CD4-positive, CD25-positive, alpha-beta regulatory T cell (primary cell): ENCODE data around the gene CGB2. TPM values are rescaled to one million over a fixed set of nuclear protein-coding genes. Genes with fewer than 3 reads are reported as not detected.
"Not testable (repeated sequence)": the region's sequence is repeated elsewhere in the genome, so short reads cannot be mapped to it uniquely, and the experiment has no call there.

Experiments used
- ATAC-seq, 2 donors: fragments of 150-1000 bp; cut with Tn5 transposase; one replicate each; pipeline ENCODE4 v1.10.0; 2021; ENCODE audit warnings: low read depth in 2 of 2, moderate number of reproducible peaks in 2 of 2, moderate library complexity in 1 of 2
- DNase-seq, 3 donors: peaks; one replicate each; pipeline versions ENCODE4 v3.0.0 to v3.0.0-alpha.2; 2012 to 2022; ENCODE audit warnings: mixed read lengths in 1 of 3
- H3K27ac ChIP-seq: one replicate; pipeline ENCODE4 v1.7.0; 2013; ENCODE audit warnings: mild to moderate bottlenecking, low read length; ENCODE audit not compliant: insufficient read depth, poor library complexity, severe bottlenecking
- H3K27me3 ChIP-seq: one replicate; pipeline ENCODE4 v1.7.0; 2013; ENCODE audit warnings: low read length; ENCODE audit not compliant: control insufficient read depth, insufficient read depth
- H3K36me3 ChIP-seq: one replicate; pipeline ENCODE4 v1.7.0; 2013; ENCODE audit warnings: mild to moderate bottlenecking, low read length, moderate library complexity; ENCODE audit not compliant: control insufficient read depth, insufficient read depth
- H3K4me1 ChIP-seq: 2 replicates; pipeline ENCODE4 v1.7.0; 2013; ENCODE audit warnings: mild to moderate bottlenecking, low read length; ENCODE audit not compliant: insufficient read depth, control insufficient read depth, poor library complexity, severe bottlenecking
- H3K4me3 ChIP-seq: one replicate; pipeline ENCODE4 v1.7.0; 2013; ENCODE audit warnings: low read depth, mild to moderate bottlenecking, low read length, moderate library complexity
- H3K9me3 ChIP-seq, 2 experiments: 1 replicate in 1 of 2; 2 replicates in 1 of 2; pipeline ENCODE4 v1.7.0; 2013; ENCODE audit warnings: low read length in 2 of 2, mild to moderate bottlenecking in 1 of 2, moderate library complexity in 1 of 2; ENCODE audit not compliant: control insufficient read depth in 2 of 2
- H3K27ac Mint-ChIP-seq, 3 donors: one replicate each; pipeline ENCODE4 v1.8.0; 2020 to 2022; ENCODE audit warnings: mild to moderate bottlenecking in 3 of 3, mixed read lengths in 3 of 3, moderate library complexity in 2 of 3
- H3K27me3 Mint-ChIP-seq: one replicate; pipeline ENCODE4 v1.8.0; 2022; ENCODE audit warnings: mild to moderate bottlenecking, mixed read lengths
- H3K36me3 Mint-ChIP-seq: one replicate; pipeline ENCODE4 v1.8.0; 2020; ENCODE audit warnings: mixed read lengths
- H3K4me1 Mint-ChIP-seq, 4 donors: one replicate each; pipeline ENCODE4 v1.8.0; 2020 to 2022; ENCODE audit warnings: mixed read lengths in 4 of 4, mild to moderate bottlenecking in 1 of 4
- H3K4me3 Mint-ChIP-seq, 4 donors: one replicate each; pipeline ENCODE4 v1.8.0; 2020 to 2022; ENCODE audit warnings: mild to moderate bottlenecking in 4 of 4, mixed read lengths in 4 of 4, moderate library complexity in 3 of 4
- H3K9me3 Mint-ChIP-seq, 7 donors: one replicate each; pipeline ENCODE4 v1.8.0; 2020 to 2022; ENCODE audit warnings: mixed read lengths in 7 of 7, mild to moderate bottlenecking in 3 of 7, moderate library complexity in 2 of 7
- polyA plus RNA-seq, 4 donors: library from polyadenylated mRNA; unstranded; fragments of 300-500 nt; fragmentation: Illumina TruSeq; gene quantifications; one replicate each; pipeline ENCODE4 v1.2.3, GENCODE V29; 2021
- total RNA-seq: library from RNA; stranded (reverse); gene quantifications from one replicate; pipeline ENCODE4 v1.2.3, GENCODE V29; 2022

Gene CGB2
- total and polyA plus RNA-seq, 5 donors from 2014 or later: not detected

GRCh38 chr19:49028686-49029085, 3.0 kb upstream of the CGB2 start:
- not testable (repeated sequence) for H3K36me3 ChIP-seq, DNase-seq, H3K27ac Mint-ChIP-seq, H3K4me1 ChIP-seq, H3K4me3 ChIP-seq, H3K4me3 Mint-ChIP-seq, ATAC-seq, H3K9me3 ChIP-seq, H3K27me3 ChIP-seq, H3K36me3 Mint-ChIP-seq, H3K4me1 Mint-ChIP-seq, H3K27ac ChIP-seq, H3K9me3 Mint-ChIP-seq
- H3K27me3 Mint-ChIP-seq: peaks cover 11% of the 10 kb centered on the region

- not testable (repeated sequence) for H3K27ac ChIP-seq, H3K9me3 Mint-ChIP-seq, H3K9me3 ChIP-seq, ATAC-seq, H3K4me1 ChIP-seq, H3K36me3 ChIP-seq, H3K4me1 Mint-ChIP-seq, H3K36me3 Mint-ChIP-seq, DNase-seq, H3K4me3 Mint-ChIP-seq, H3K4me3 ChIP-seq, H3K27ac Mint-ChIP-seq, H3K27me3 ChIP-seq
- peaks cover 11% of the 10 kb centered on the region for H3K27me3 Mint-ChIP-seq
Measured at GRCh38 chr19:49029749-49030148, 1.9 kb upstream of the CGB2 start.

GRCh38 chr19:49030323-49030722, 1.4 kb upstream of the CGB2 start:
- H3K27ac Mint-ChIP-seq, H3K4me1 Mint-ChIP-seq: not testable (repeated sequence)
- peaks cover 11% of the 10 kb centered on the region for H3K27me3 Mint-ChIP-seq

GRCh38 chr19:49036815-49037214, 5.1 kb downstream of the CGB2 start, which contains the start of gene CGB1:
CGB1 (minus strand) TSS chr19:49036895; CDS start chr19:49036711, 184 bp downstream.
- H3K36me3 ChIP-seq, H3K4me1 ChIP-seq, H3K27ac ChIP-seq, H3K36me3 Mint-ChIP-seq, H3K27ac Mint-ChIP-seq, H3K4me3 Mint-ChIP-seq, H3K27me3 ChIP-seq, H3K4me3 ChIP-seq, H3K9me3 ChIP-seq, H3K4me1 Mint-ChIP-seq, DNase-seq, H3K27me3 Mint-ChIP-seq, ATAC-seq, H3K9me3 Mint-ChIP-seq: not testable (repeated sequence)

More at GRCh38 chr19:49030323-49030722, 1.4 kb upstream of the CGB2 start:
- H3K4me3 Mint-ChIP-seq, H3K36me3 Mint-ChIP-seq, H3K36me3 ChIP-seq, H3K27ac ChIP-seq, H3K4me3 ChIP-seq, DNase-seq, H3K9me3 ChIP-seq, H3K9me3 Mint-ChIP-seq, H3K4me1 ChIP-seq, ATAC-seq, H3K27me3 ChIP-seq: not testable (repeated sequence)

GRCh38 chr19:49038111-49038510, 6.4 kb downstream of the CGB2 start:
- H3K27me3 ChIP-seq, H3K9me3 ChIP-seq, H3K36me3 Mint-ChIP-seq, DNase-seq, H3K27me3 Mint-ChIP-seq, H3K27ac Mint-ChIP-seq, H3K4me3 ChIP-seq, H3K36me3 ChIP-seq, H3K27ac ChIP-seq, H3K4me1 ChIP-seq, H3K9me3 Mint-ChIP-seq, ATAC-seq, H3K4me1 Mint-ChIP-seq, H3K4me3 Mint-ChIP-seq: not testable (repeated sequence)

GRCh38 chr19:49038557-49039276, 7.0 kb downstream of the CGB2 start:
- not testable (repeated sequence) for H3K4me1 ChIP-seq, H3K27me3 Mint-ChIP-seq, H3K4me1 Mint-ChIP-seq, H3K4me3 ChIP-seq, DNase-seq, H3K27ac ChIP-seq, H3K27ac Mint-ChIP-seq, H3K9me3 Mint-ChIP-seq, H3K36me3 ChIP-seq, ATAC-seq, H3K27me3 ChIP-seq, H3K4me3 Mint-ChIP-seq, H3K36me3 Mint-ChIP-seq, H3K9me3 ChIP-seq

GRCh38 chr19:49039736-49040135, 8.0 kb downstream of the CGB2 start:
- not testable (repeated sequence) for H3K27me3 Mint-ChIP-seq, H3K9me3 ChIP-seq, H3K27me3 ChIP-seq, H3K27ac Mint-ChIP-seq, H3K4me1 Mint-ChIP-seq, H3K4me3 Mint-ChIP-seq, H3K9me3 Mint-ChIP-seq, ATAC-seq, H3K36me3 ChIP-seq, H3K36me3 Mint-ChIP-seq, H3K4me1 ChIP-seq, H3K27ac ChIP-seq, DNase-seq, H3K4me3 ChIP-seq

GRCh38 chr19:49042177-49042576, 10.5 kb downstream of the CGB2 start:
- Histone ChIP-seq H3K9me3 (no peaks in the 10 kb centered on the region), H3K36me3 (no peaks in the 10 kb centered on the region), H3K27ac (no peak overlapping the region), H3K27me3 (no peaks in the 10 kb centered on the region), H3K4me3 (no peak overlapping the region), H3K4me1 (no peaks in the 10 kb centered on the region)
- no peak for DNase-seq
- H3K9me3 Mint-ChIP-seq: no peaks in the 10 kb centered on the region
- H3K27me3 Mint-ChIP-seq: no peaks in the 10 kb centered on the region
- H3K4me3 Mint-ChIP-seq: no peak overlapping the region
- H3K4me1 Mint-ChIP-seq: no peaks in the 10 kb centered on the region
- no peak for ATAC-seq
- peak overlapping the region in 1 of 3 donors; percentile 72 for H3K27ac Mint-ChIP-seq
- H3K36me3 Mint-ChIP-seq: no peaks in the 10 kb centered on the region
